Measurements from ENCODE around the gene ARFIP1.
"Not testable (repeated sequence)": the region's sequence is repeated elsewhere in the genome, so short reads cannot be mapped to it uniquely, and the experiment has no call there.

The ARFIP1 gene

DNA sequence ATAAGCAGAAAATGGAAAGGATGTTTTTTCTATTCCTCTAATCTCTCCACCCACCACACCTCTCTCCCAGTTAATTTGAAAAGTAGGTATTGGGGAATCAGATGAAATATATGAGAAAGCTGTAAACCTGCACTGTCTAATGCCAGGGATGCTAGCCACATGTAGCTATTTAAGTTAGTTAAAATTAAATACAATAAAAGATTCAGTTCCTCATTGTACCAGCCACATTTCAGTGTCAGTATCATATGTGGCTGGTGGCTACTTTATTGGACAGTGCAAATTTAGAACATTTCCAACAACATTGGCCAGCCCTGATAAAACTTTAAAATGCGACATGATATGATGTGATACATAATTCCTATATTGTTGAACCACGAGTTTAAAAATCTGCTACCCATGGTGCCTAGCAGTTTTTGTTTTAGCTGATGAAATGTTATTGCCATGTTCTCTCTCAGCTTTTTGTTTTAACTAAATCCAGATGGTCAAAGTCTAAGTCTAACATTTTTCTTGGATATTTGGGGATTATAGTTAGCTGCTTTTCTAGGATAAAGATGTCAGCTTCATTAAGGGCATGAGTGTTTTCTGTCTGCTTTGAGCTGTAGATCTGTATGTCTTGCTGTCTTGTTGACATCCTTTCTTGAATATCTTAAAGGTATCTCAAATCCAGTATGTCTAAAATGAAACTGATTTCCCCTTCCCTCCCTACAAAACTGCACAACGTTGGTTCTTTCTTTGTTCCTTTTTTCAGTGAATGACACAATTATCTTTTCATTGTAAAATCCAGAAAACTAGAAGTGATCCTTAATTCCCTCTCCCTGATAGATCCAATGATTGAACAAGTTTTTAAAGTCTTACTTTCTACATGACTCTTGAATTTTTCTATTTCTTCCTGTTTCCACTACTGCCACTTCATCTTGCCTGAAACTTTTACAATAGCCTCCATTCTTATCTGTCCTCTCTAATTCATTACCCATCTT, 6.2 kb downstream of the ARFIP1 start:
- no peak for FAIRE-seq

DNA sequence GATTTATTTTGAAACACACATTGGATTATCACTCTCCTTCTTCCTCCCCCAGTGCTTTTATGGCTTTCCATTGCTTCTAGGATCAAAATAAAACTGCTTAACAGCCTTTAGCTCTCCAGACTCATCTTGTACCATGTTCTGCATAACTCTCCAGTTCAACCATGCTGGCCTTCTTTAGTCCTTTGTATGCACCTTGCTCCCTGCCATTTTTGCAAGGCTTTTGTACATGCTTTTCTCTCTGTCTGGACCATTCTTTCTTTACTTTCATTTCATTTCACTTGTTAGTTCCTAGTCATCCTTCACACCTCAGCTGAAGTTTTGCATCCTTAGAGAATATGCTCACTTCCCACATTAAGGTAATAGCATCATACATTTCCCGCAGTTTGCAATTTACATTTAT, 6.9 kb downstream of the ARFIP1 start:
- no peak for FAIRE-seq

DNA sequence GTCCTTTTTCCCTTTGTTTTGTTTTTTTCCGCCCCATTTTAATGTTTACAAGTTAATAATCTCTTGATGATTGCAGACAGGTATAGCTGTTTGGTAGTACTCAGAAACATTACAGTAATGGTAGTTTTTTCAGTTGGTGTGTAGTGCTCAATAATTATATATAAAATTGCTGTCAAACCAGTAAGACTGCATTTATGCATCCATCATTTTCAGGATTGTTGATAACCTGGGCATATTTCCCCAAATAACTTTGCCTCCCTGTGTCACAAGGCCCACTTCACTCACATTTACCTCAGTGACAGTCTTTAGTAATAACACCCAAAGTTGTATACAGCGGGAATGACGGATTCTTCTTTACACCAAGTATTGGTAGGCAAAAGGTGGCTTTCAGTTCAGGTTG, 16.1 kb downstream of the ARFIP1 start:
- no peak for FAIRE-seq

DNA sequence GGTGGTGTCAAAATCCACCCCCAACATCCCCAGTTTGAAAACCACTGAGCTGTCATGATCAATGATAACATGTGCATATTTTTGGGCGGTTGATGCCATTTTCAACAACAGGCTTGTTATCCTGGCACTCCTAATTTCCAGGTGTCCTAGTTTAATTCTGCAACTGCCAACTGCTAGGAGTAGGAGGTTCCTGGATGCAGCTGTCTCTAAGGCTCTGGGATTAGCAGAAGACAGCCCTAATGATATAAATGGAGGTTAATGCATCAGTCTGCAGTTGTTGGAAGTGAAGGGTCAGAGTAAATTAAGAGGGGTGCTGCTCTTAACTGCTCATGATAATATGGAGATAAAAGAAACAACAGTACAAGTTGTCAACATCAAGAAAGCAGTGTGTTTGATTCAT, 23.8 kb downstream of the ARFIP1 start:
- FAIRE-seq = no peak

DNA sequence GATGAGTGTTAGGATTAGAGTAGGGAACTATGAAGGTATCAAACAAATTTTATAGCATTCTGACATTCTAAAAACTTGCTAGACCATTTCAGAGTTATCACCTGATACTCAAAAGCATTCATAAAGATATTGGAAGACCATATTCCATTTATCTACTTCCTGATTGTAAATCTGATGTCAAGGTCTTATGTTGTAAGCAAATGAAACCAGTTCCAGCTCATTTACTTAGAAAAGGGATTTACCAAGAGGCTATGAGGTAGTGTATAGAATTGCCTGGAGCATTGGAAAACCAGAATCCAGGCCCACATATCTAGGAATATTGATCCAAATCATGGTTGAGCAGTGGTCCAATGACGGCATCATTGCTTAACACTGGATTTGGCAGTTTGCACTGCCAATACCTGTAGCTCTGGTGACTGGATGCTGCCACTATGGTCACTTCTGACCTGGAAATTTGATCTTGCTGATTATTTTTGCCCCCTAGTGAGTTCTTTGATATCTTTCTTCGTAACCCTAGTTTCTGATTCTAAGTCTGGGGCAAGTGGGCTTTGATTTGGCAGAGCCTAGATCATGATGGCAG, 25.4 kb downstream of the ARFIP1 start:
- FAIRE-seq = no peak

DNA sequence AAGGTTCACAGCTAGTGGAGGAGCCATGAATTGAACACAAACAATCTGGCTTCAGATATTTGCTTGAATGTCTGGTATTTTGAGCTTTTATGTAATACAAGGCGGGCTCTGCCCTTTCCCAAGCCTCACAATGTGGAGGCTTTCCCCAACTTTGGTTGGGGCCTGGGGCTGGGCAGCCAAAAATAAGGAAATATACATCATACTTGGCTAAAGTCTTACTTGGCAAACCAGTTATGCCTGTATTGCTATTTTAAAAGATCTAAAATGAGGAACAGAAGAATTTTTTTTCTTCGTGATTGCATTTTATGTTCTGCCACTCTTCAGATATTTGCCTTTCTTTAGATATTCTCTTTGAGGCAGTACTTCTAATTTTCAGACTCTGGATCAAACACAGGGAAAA, 26.1 kb downstream of the ARFIP1 start:
- FAIRE-seq = no peak

DNA sequence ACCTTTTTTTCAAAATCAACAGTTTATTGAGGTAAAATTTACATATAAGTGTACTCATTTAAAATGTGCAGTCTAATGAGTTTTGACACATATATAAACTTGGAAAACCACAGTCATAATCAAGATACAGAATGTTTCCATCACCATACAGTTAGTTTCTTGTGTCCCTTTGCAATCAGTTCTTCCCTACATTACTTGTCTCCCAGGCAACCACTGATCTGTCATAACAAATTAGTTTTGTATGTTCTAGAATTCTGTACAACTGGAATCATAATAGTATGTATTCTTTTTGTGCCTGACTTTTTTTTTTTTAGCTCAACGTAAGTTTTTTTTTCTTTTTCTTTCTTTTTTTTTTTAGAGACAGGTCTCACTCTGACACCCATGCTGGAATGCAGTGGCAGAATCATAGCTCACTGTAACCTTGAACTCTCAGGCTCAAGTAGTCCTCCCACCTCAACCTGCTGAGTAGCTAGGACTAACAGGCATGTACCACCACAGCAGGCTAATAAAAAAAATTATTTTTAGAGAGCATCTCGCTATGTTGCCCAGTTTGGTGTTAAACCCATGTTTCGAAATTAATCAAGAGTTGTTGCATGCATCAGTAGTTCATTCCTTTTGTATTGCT, 26.9 kb downstream of the ARFIP1 start:
- FAIRE-seq = no peak

DNA sequence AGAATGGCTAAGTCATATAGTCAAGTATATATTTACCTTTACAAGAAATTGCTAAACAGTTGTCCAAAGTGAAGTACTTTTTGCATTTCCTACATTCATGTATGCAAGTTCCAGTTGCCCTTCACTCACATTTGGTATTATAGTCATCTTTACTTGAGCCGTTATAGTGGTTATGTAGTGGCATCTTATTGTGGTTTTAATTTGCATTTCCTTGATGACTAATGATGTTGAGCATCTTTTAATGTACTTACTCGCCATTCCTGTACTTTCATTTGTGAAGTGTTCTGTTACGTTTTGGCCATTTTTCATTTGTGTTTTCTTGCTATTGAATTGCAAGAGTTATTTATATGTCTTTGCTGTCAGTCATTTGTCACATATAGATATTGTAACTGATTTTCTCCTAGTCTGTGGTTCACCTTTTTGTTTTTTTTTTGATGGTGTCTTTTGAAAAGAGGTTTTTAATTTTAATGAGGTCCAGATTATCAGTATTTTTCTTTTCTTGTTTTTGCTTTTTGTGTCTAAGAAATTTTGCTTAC, 27.6 kb downstream of the ARFIP1 start:
- FAIRE-seq = no peak

DNA sequence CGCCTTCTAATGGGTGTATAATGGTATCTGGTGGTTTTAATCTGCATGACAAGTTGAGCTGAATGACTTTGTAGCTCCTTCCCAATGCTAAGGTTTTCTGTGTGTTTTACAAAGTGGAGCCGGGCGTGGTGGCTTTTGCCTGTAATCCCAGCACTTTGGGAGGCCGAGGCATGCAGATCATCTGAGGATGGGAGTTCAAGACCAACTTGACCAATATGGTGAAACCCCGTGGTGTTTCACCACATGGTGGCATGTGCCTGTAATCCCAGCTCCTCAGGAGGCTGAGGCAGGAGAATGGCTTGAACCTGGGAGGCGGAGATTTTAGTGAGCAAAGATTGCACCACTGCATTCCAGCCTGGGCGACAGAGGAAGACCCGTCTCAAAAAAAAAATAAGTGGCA, 28.9 kb downstream of the ARFIP1 start:
- FAIRE-seq = no peak

DNA sequence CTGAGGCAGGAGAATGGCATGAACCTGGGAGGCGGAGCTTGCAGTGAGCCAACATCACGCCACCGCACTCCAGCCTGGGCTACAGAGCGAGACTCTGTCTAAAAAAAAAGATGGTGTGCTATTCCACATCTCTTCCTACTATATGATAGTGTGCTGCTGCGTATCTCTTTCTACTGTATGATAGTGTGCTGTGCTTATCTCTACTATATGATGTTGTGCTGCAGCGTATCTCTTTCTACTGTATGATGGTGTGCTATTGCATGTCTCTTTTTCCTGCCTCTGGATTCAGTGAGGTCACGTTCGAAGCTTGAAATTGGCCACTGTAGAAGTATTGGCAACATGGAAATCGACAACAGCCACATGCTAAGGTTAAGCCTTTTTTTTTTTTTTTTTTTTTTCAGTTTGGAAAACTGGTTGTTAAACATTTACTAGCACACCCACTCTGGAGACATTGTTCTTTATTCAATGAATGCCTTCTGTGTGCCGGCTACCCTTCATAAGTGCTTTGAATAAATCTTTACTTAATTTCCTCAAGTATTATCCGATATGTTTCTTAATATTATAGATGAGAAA, 31.0 kb downstream of the ARFIP1 start:
- FAIRE-seq = no peak

DNA sequence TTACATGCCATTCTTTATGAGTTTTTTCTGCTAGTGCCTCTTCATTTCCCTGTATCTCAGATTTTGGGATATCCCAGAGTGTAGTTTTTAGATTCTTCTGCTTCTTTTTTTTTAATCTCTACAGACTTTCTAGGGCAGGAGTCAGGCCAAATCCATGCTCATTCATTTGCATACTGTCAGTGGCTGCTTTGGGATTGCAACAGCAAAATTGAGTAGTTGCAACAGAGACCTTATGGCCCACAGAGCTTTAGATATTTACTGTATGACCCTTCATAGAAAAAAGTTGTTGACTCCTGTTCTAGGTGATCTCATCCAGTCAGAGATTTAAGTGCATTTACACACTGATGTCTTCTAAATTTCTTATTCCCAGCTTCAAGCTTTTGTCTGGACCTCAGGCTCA, 35.3 kb downstream of the ARFIP1 start:
- FAIRE-seq = no peak

DNA sequence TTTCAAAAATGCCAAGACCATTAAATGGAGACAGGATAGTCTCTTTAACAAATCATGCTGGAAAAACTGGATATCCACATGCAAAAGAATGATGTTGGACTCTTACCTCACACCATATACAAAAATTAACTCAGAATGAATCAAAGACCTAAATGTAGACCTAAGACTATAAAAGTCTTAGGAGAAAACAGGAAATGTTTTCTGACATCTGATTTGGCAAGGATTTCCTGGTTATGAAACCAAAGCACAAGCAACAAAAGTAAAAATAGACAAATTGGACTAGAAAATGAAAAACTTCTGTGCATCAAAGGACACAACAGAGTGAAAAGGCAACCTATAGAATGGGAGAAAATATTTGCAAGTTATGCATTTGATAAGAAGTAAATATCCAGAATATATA, 37.6 kb downstream of the ARFIP1 start:
- FAIRE-seq = no peak

DNA sequence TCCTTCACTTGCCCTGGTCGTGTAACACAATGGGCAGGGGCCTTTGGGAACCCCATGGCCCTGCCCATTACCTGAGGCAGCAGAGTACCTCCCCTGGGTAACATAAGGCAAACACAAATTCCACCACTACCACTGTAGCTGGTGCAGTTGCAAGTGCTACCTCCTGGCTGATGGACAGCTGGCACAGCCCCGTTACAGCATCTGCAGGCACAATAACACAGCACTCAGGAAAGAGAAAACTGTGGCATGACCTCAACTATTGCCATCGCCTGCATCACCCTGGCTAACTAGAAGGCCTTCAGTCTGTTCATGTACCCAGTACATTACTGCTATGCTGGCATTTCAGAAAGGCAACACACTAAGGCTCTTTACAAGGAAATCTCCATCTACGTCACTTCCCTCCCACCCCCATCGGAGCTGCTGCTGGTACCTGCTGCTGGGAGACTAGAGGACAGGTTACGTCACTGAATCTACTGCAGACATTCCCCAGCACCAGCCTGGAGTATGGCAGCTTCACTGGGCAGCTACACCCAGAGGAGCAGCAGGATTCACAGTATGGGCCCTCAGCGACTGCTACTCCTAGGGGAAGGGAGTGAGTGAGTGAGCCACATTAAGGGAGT, 39.4 kb downstream of the ARFIP1 start:
- FAIRE-seq = no peak

DNA sequence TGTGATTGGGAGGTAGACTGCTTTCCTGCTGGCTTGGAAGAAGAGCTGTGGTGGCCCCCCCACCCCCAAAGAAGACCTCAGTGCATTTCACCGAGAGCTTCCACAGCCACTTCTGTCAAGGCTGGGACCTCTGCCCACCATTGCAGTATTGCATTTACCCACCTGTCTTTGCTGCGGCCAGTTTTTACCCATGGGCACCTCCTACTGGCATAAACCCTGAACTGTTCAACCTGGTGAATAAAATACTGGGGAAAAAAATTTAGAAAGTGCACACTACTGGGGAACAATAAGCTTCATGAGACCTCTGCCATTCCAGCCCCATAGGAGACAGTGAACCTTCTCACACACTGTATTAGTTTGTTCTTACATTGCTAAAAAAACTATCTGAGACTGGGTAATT, 40.3 kb downstream of the ARFIP1 start:
- no peak for FAIRE-seq

DNA sequence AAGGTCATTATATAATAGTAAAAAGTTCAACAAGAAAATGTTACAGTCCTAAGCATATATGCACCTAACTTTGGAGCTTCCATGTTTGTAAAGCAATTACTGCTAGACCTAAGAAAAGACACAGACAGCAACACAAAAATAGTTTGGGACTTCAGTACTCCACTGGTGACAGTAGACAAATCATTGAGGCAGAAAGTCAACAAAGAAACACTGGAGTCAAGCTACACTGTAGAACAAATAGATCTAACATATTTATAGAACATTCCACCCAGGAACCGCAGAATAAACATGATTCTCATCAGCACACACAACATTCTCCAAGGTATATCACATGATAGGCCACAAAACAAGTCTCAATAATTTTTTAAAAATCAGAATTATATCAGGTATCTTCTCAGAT, 42.6 kb downstream of the ARFIP1 start:
- FAIRE-seq = no peak

DNA sequence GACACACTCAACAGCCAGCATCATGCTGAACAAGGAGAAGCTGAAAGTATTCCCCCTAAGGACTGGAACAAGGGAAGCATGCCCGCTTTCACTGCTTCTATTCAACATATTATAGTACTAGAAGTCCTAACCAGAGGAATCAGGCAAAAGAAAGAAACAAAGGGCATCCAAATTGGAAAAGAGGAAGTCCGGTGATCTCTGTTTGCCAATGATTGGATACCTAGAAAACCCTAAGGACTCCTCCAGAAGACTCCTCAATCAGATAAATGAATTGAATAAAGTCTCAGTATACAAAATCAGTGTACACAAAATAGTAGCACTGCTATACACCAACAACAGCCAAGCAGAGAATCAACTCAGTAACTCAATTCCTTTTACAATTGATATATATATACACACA, 44.8 kb downstream of the ARFIP1 start:
- FAIRE-seq = no peak

DNA sequence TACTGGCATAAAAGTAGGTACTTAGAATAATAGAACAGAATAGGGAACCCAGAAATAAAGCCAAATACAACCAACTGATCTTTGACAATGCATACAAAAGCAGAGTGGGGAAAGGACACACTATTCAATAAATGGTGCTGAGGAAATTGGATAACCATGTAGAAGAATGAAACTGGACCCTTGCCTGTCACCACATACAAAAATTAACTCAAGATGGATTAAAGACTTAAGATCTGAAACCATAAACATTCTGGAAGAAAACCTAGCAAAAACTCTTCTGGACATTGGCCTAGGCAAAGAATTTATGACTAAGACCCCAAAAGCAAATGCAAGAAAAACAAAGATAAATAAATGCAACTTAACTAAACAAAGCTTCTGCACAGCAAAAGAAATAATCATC, 45.6 kb downstream of the ARFIP1 start:
- no peak for FAIRE-seq

DNA sequence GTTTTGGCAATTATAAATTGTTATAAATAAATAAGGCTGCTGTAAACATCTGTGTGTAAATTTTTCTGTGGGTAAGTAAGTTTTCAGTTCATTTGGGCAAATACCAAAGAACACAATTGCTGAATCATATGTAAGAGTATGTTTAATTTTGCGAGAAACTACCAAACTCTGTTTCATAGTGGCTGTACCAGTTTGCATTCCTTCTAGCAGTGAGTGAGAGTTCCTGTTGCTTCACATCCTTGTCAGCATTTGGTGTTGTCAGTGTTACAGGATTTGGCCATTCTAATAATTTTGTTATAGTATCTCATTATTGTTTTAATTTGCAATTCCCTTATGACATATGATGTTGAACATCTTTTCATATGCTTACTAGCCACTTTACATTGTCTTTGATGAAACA, 48.4 kb downstream of the ARFIP1 start:
- FAIRE-seq = no peak

DNA sequence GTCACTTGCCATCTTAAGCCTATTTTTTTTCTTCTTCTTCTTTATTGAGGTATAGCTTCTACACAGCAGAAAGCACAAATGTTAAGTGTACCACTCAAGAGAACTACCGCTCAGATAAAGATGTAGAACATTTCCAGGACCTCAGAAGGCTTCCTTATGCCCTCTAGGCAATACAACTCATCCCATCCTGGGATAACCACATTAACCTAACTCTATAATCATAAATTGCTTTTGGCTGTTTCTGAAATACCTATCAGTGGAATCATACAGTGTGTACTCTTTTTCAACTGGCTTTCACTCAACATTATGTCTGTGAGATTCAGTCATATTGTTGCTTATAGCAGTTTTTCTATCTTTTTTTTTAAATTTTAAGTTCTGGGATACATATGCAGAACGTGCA, 51.7 kb downstream of the ARFIP1 start:
- no peak for FAIRE-seq

DNA sequence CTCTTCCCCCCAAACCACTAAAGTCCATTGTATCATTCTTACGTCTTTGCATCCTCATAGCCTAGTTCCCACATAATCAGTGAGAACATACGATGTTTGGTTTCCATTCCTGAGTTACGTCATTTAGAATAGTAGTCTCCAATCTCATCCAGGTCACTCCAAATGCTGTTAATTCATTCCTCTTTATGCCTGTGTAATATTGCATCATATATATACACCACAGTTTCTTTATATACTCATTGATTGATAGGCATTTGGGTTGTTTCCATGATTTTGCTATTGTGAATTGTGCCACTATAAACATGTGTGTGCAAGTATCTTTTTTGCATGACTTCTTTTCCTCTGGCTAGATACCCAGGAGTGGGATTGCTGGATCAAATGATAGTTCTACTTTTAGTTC, 57.2 kb downstream of the ARFIP1 start:
- no peak for FAIRE-seq

DNA sequence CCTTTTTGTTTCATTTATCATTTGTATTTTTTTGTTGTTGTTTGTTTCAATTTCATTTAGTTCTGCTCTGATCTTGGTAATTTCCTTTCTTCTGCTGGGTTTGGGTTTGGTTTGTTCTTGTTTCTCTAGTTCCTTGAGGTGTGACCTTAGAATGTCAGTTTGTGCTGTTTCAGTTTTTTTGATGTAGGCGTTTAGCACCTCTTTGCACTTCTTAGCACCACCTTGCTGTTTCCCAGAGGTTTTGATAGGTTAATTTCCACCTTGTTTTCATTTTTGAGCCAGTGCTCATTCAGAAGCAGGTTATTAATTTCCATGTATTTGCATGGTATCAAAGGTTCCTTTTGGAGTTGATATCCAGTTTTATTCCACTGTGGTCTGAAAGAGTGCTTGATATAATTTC, 60.0 kb downstream of the ARFIP1 start:
- FAIRE-seq = not testable (repeated sequence)

DNA sequence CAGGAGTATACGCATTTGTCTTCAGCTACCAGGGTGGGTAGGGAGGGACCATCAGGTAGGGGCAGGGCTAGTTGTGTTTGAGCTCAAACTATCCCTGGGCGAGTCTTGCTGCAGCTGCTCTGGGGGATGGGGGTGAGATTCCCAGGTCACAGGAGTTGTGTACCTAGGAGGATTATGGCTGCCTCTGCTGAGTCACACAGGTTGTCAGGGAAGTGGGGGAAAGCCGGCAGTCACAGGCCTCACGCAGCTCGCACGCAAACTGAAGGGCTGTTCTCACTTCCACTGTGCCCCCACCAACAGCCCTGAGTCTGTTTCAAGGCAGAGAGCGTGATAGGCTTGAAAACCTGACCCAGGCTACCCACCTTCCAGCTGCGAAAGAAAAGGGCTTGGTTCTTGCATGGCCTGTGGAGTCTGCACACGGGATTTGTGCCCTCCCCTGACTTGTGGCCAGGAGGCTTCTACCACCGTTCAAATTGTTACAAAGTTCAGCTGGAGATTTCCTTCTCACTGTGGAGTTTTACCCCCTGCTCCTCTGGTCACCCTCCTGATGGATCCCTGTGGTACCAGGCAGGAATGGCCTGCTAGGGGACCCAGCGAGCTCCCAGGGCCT, 63.8 kb downstream of the ARFIP1 start:
- no peak for FAIRE-seq

Measured in colon (tissue), 2 donors.